SU-DHL-6 (cell line): ENCODE measurements around the gene HAUS7.

Experiments
- EZH2phosphoT487 ChIP-seq: fragments of 200-600 bp; sonication (generic), shearing (Covaris generic); conservative IDR thresholded peaks from 2 replicates; pipeline ENCODE4 v1.6.1; 2018; ENCODE audit warnings: mild to moderate bottlenecking, antibody characterized with exemption, low read length, moderate library complexity, mixed read lengths
- TF ChIP-seq, protein P1 (sequence below): fragments of 200-600 bp; sonication (generic); IDR thresholded peaks from one replicate; pipeline ENCODE4 v1.5.1; 2017; ENCODE audit warnings: antibody characterized with exemption, mild to moderate bottlenecking, low read length, moderate library complexity; ENCODE audit not compliant: insufficient read depth, poor library complexity, severe bottlenecking

DNA sequence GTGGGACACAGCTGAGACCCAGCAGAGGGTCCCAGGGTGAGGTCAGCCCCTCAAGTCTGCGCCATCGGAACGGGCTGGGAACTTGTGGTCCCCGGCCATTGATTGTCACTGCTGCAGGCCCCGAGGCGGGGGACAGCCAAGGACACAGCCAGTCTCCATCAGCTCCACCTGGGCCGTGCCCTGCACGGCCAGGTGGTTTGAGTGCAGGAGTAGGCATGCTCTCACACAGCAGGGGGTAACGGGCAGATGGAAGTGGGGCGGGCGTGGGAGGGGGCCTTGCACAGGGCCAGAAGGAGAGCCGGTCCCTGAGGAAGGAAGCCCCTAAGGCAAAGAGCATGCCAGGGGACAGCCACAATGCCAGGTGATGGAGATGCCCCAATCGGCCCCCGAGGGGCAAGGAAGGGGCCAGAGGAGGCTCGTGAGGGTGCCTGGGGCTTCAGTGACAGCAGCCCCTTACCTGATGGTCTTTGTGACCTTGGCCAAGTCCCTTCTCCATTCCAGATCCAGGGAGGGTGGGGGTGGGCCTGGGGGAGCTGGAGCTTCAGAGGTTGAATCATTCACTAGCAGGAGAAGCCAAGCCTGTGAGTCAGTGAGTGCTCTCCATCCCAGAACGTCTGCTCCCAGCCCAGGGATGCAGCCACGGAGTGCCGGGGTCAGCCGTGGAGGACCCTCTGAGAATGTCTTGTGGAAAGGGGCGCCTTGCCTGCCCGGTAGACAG, 49.4 kb upstream of the HAUS7 start:
- TF ChIP-seq, protein P1, sequence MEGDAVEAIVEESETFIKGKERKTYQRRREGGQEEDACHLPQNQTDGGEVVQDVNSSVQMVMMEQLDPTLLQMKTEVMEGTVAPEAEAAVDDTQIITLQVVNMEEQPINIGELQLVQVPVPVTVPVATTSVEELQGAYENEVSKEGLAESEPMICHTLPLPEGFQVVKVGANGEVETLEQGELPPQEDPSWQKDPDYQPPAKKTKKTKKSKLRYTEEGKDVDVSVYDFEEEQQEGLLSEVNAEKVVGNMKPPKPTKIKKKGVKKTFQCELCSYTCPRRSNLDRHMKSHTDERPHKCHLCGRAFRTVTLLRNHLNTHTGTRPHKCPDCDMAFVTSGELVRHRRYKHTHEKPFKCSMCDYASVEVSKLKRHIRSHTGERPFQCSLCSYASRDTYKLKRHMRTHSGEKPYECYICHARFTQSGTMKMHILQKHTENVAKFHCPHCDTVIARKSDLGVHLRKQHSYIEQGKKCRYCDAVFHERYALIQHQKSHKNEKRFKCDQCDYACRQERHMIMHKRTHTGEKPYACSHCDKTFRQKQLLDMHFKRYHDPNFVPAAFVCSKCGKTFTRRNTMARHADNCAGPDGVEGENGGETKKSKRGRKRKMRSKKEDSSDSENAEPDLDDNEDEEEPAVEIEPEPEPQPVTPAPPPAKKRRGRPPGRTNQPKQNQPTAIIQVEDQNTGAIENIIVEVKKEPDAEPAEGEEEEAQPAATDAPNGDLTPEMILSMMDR, result no peak
- no peak for TF ChIP-seq EZH2phosphoT487
